H1 (cell line): ENCODE results near the gene CUX1. TPM values are rescaled to one million over a fixed set of nuclear protein-coding genes. Genes with fewer than 3 reads are reported as not detected.

ENCODE experiments used
- CTCF ChIA-PET: fragments of 300-600 bp; sonication (Branson Sonifier 250); formaldehyde crosslinking; loops from one replicate; lab custom pipeline; 2021; ENCODE audit not compliant: partially characterized antibody; lab: Charles Lee
- POLR2A ChIA-PET: fragments of 300-600 bp; sonication (Branson Sonifier 250); formaldehyde crosslinking; loops from one replicate; lab custom pipeline; 2021; ENCODE audit warnings: inconsistent platforms; ENCODE audit not compliant: partially characterized antibody; lab: Charles Lee
- DNase-seq, 2 experiments: peaks; one replicate each; pipeline versions ENCODE4 v3.0.0 to v3.0.0-alpha.2; 2010 to 2022; ENCODE audit warnings: low spot score in 2 of 2, low read depth in 1 of 2, mixed read lengths in 1 of 2
- FAIRE-seq: peaks from 2 replicates; lab custom pipeline; 2011; peaks lifted over from hg19 to GRCh38; lab: Jason Lieb, UNC
- H2AFZ ChIP-seq: 2 replicates; pipeline ENCODE4 v1.8.1; 2012; ENCODE audit warnings: low read length, inconsistent platforms
- H2AK5ac ChIP-seq: 2 replicates; pipeline ENCODE4 v1.6.1; 2013; ENCODE audit warnings: low read depth, low read length
- H2BK120ac ChIP-seq: replicated peaks from 2 replicates; pipeline ENCODE3; 2013; ENCODE audit warnings: low read depth, low read length, inconsistent platforms
- H2BK12ac ChIP-seq: 2 replicates; pipeline ENCODE4 v1.6.1; 2013; ENCODE audit warnings: low read depth, low read length
- H2BK15ac ChIP-seq: 2 replicates; pipeline ENCODE4 v1.6.1; 2013; ENCODE audit warnings: low read length
- H2BK20ac ChIP-seq: 2 replicates; pipeline ENCODE4 v1.6.1; 2013; ENCODE audit warnings: low read length
- H2BK5ac ChIP-seq: 2 replicates; pipeline ENCODE4 v1.6.1; 2013; ENCODE audit warnings: low read depth, low read length
- H3K14ac ChIP-seq: 2 replicates; pipeline ENCODE4 v1.6.1; 2013; ENCODE audit warnings: inconsistent platforms; ENCODE audit not compliant: insufficient read length
- H3K18ac ChIP-seq: 2 replicates; pipeline ENCODE4 v1.6.1; 2013; ENCODE audit warnings: low read length; ENCODE audit errors: extremely low read depth
- H3K23ac ChIP-seq: 2 replicates; pipeline ENCODE4 v1.6.1; 2013; ENCODE audit warnings: inconsistent platforms; ENCODE audit not compliant: insufficient read length
- H3K23me2 ChIP-seq: 2 replicates; pipeline ENCODE4 v1.6.1; 2013; ENCODE audit warnings: low read depth, low read length
- H3K27ac ChIP-seq: 2 replicates; pipeline ENCODE4 v1.6.1; 2011; ENCODE audit warnings: low read depth, low read length, inconsistent platforms
- H3K27me3 ChIP-seq, 4 experiments: replicated peaks in 1 of 4; 1 replicate in 1 of 4; 2 replicates in 3 of 4; pipeline versions ENCODE4 v1.6.1 to v1.8.1; 2011 to 2013; ENCODE audit warnings: low read length in 3 of 4, mild to moderate bottlenecking in 3 of 4, inconsistent platforms in 2 of 4, mixed read lengths in 2 of 4, moderate library complexity in 1 of 4; ENCODE audit not compliant: control insufficient read depth in 3 of 4, insufficient read depth in 3 of 4; ENCODE audit errors: extremely low read depth in 1 of 4
- H3K36me3 ChIP-seq, 4 experiments: 2 replicates each; pipeline versions ENCODE4 v1.6.1 to v1.8.1; 2011 to 2013; ENCODE audit warnings: mild to moderate bottlenecking in 4 of 4, low read length in 3 of 4, moderate library complexity in 2 of 4, control low read depth in 1 of 4, inconsistent platforms in 1 of 4; ENCODE audit not compliant: insufficient read depth in 4 of 4, control insufficient read depth in 2 of 4
- H3K4ac ChIP-seq: replicated peaks from 2 replicates; pipeline ENCODE3; 2013; ENCODE audit warnings: low read length, low read depth, mixed read lengths, inconsistent platforms; ENCODE audit not compliant: insufficient read length
- H3K4me1 ChIP-seq, 4 experiments: replicated peaks in 1 of 4; 1 replicate in 1 of 4; 2 replicates in 3 of 4; pipeline versions ENCODE4 v1.6.1 to v1.8.1; 2011 to 2013; ENCODE audit warnings: low read length in 3 of 4, inconsistent platforms in 2 of 4, mixed read lengths in 1 of 4; ENCODE audit not compliant: insufficient read depth in 4 of 4, control insufficient read depth in 3 of 4
- H3K4me2 ChIP-seq, 2 experiments: 2 replicates each; pipeline versions ENCODE4 v1.6.1 to v1.8.1; 2011 to 2013; ENCODE audit warnings: low read depth in 2 of 2, low read length in 2 of 2, control low read depth in 1 of 2, inconsistent platforms in 1 of 2, mild to moderate bottlenecking in 1 of 2; ENCODE audit not compliant: insufficient read depth in 1 of 2
- H3K4me3 ChIP-seq, 4 experiments: fragments of 200-600, 300-600 bp in 1 of 4; sonication (generic), shearing (Covaris generic), sonication (Bioruptor Twin) in 1 of 4; 2 replicates each; pipeline versions ENCODE4 v1.5.1 to v1.8.1; 2011 to 2016; ENCODE audit warnings: low read length in 4 of 4, low read depth in 3 of 4, control low read depth in 2 of 4, inconsistent platforms in 2 of 4, mild to moderate bottlenecking in 2 of 4, mixed read lengths in 1 of 4, moderate library complexity in 1 of 4; ENCODE audit not compliant: insufficient read depth in 2 of 4; ENCODE audit errors: extremely low read depth in 1 of 4
- H3K56ac ChIP-seq: replicated peaks from 2 replicates; pipeline ENCODE3; 2013; ENCODE audit warnings: low read depth, mild to moderate bottlenecking, mixed read lengths, low read length, inconsistent platforms; ENCODE audit not compliant: insufficient read length
- H3K79me1 ChIP-seq: 2 replicates; pipeline ENCODE4 v1.6.1; 2013; ENCODE audit warnings: low read depth, low read length, control low read depth
- H3K79me2 ChIP-seq, 2 experiments: 2 replicates each; pipeline versions ENCODE4 v1.6.1 to v1.8.1; 2012 to 2013; ENCODE audit warnings: low read length in 2 of 2, mild to moderate bottlenecking in 2 of 2, inconsistent platforms in 1 of 2; ENCODE audit not compliant: insufficient read depth in 2 of 2, control insufficient read depth in 1 of 2
- H3K9ac ChIP-seq, 4 experiments: replicated peaks in 1 of 4; 1 replicate in 1 of 4; 2 replicates in 3 of 4; pipeline versions ENCODE4 v1.6.1 to v1.8.1; 2011 to 2013; ENCODE audit warnings: low read depth in 3 of 4, low read length in 3 of 4, control low read depth in 2 of 4, mild to moderate bottlenecking in 2 of 4, moderate library complexity in 2 of 4, inconsistent platforms in 1 of 4; ENCODE audit errors: extremely low read depth in 1 of 4
- H3K9me3 ChIP-seq, 2 experiments: 2 replicates each; pipeline versions ENCODE4 v1.6.1 to v1.8.1; 2012 to 2013; ENCODE audit warnings: mild to moderate bottlenecking in 2 of 2, moderate library complexity in 2 of 2, control low read depth in 1 of 2, inconsistent platforms in 1 of 2, low read depth in 1 of 2, low read length in 1 of 2, mixed read lengths in 1 of 2; ENCODE audit not compliant: insufficient read depth in 2 of 2
- H4K20me1 ChIP-seq, 2 experiments: replicated peaks in 1 of 2; 2 replicates each; pipeline versions ENCODE3 to v1.8.1; 2011 to 2013; ENCODE audit warnings: inconsistent platforms in 2 of 2, low read length in 2 of 2, mild to moderate bottlenecking in 1 of 2; ENCODE audit not compliant: insufficient read depth in 2 of 2, control insufficient read depth in 1 of 2
- H4K5ac ChIP-seq: 2 replicates; pipeline ENCODE4 v1.6.1; 2013; ENCODE audit warnings: low read length, low read depth, mixed read lengths, inconsistent platforms; ENCODE audit not compliant: insufficient read length
- H4K8ac ChIP-seq: 2 replicates; pipeline ENCODE4 v1.8.0; 2013; ENCODE audit warnings: mild to moderate bottlenecking, moderate library complexity, low read length, inconsistent platforms; ENCODE audit not compliant: insufficient read depth; ENCODE audit errors: extremely low read depth
- H4K91ac ChIP-seq: replicated peaks from 2 replicates; pipeline ENCODE3; 2013; ENCODE audit warnings: low read length, mixed read lengths, inconsistent platforms; ENCODE audit not compliant: insufficient read length
- ASH2L ChIP-seq: fragments of 200-600, 300-600 bp; sonication (generic); IDR thresholded peaks from one replicate; pipeline ENCODE4 v1.7.1; 2017; ENCODE audit warnings: low read length
- KDM1A ChIP-seq: fragments of 200-600, 300-600 bp; sonication (generic); IDR thresholded peaks from 2 replicates; pipeline ENCODE4 v1.7.1; 2016; ENCODE audit warnings: mild to moderate bottlenecking, low read length, borderline replicate concordance
- WGBS, 2 experiments: shearing (Covaris generic) in 1 of 2; methylation state at CpG; one replicate each; pipeline versions ENCODE4 v1.1.6 to v1.1.7; 2013 to 2015; ENCODE audit warnings: low lambda C conversion rate in 2 of 2, mixed read lengths in 2 of 2, inconsistent platforms in 1 of 2, low coverage in 1 of 2, missing lambda C conversion rate in 1 of 2; ENCODE audit not compliant: insufficient replicate concordance in 2 of 2, insufficient coverage in 1 of 2, insufficient read length in 1 of 2; ENCODE audit errors: extremely low coverage in 1 of 2, missing lambda C conversion rate in 1 of 2; 5-methylcytosine and 5-hydroxymethylcytosine counted together
- polyA plus RNA-seq, 7 experiments: library from polyadenylated mRNA; depleted of rRNA in 3 of 7; stranded (reverse) in 5 of 7; unstranded in 2 of 7; fragments of >200 nt in 5 of 7; fragments of 200-250 nt in 2 of 7; gene quantifications; 1 replicate in 5 of 7; 2 replicates in 1 of 7; 4 replicates in 1 of 7; pipeline versions ENCODE4 v1.2.1 to v1.2.3, GENCODE V29; 2011 to 2013; ENCODE audit warnings: missing spikeins in 2 of 7, mixed read lengths in 2 of 7
- total RNA-seq: library from RNA; stranded (reverse); fragmentation: NEBNext Ultra II Directional; extraction: Animal tissue kit (Norgen Biotek cat#: 25700); gene quantifications from 2 replicates; pipeline ENCODE4 v1.2.1, GENCODE V29; 2021
- TF ChIP-seq, protein P1 (sequence below): IDR thresholded peaks from 2 replicates; pipeline ENCODE4 v1.6.1; 2011; ENCODE audit warnings: low read length, improper control_type of control experiment

Gene CUX1
- total and polyA plus RNA-seq, 2 of the 8 experiments (the other 6 are each of a cell fraction or from before 2014, with no cell fraction given): 21.6 to 65.9 TPM

GRCh38 chr7:101971457-101971856 lies 154.0 kb downstream of the CUX1 start:
- no peak overlapping the region for H2BK20ac ChIP-seq
- H4K20me1 ChIP-seq: peaks cover 0 to 3% of the 10 kb centered on the region in 2 experiments
- no peak overlapping the region for H3K14ac ChIP-seq
- H3K27me3 ChIP-seq: no peaks in the 10 kb centered on the region
- no peak overlapping the region for H4K5ac ChIP-seq
- ChIA-PET POLR2A (interaction anchor here (1.1 kb wide), 1 partner anchor 10 kb away, joined by 5 read pairs; no protein-coding TSS in a partner anchor), CTCF (interaction anchor here (0.6 to 1.0 kb wide), 3 partner anchors 15 to 147 kb away, joined by 3 read pairs; no protein-coding TSS in a partner anchor)
- no peak overlapping the region for H4K91ac ChIP-seq
- H3K9ac ChIP-seq: no peak overlapping the region
- peaks cover 5% of the 10 kb centered on the region; the same call in 1 of the 2 replicates for H3K79me1 ChIP-seq
- DNase-seq (no peak), FAIRE-seq (no peak)
- no peak overlapping the region for H2BK12ac ChIP-seq
- no peak overlapping the region for H2BK15ac ChIP-seq
- no peak overlapping the region for H2AFZ ChIP-seq
- H3K23ac ChIP-seq: no peak overlapping the region
- WGBS, 2 experiments: 80% methylated on average over 3 of the region's 3 CpGs; no CpG with 5 or more reads in 1 of the 2 experiments
- no peak overlapping the region for H3K4me3 ChIP-seq
- H3K4ac ChIP-seq: no peak overlapping the region
- H3K18ac ChIP-seq: no peak overlapping the region
- no peak overlapping the region for H2AK5ac ChIP-seq
- H3K79me2 ChIP-seq: peaks cover 0 to 33% of the 10 kb centered on the region in 2 experiments; a peak in 1 of 4 replicates
- no peak overlapping the region for H2BK120ac ChIP-seq
- no peak overlapping the region for H3K27ac ChIP-seq
- H3K4me1 ChIP-seq: peaks cover 0 to 3% (median 0%) of the 10 kb centered on the region in 4 experiments; a peak in 2 of 7 replicates
- H3K56ac ChIP-seq: no peak overlapping the region
- H3K23me2 ChIP-seq: no peaks in the 10 kb centered on the region
- no peak overlapping the region for H2BK5ac ChIP-seq
- no peaks in the 10 kb centered on the region for H3K9me3 ChIP-seq
- H4K8ac ChIP-seq: no peak overlapping the region
- H3K4me2 ChIP-seq: no peak overlapping the region
- TF ChIP-seq, protein P1, sequence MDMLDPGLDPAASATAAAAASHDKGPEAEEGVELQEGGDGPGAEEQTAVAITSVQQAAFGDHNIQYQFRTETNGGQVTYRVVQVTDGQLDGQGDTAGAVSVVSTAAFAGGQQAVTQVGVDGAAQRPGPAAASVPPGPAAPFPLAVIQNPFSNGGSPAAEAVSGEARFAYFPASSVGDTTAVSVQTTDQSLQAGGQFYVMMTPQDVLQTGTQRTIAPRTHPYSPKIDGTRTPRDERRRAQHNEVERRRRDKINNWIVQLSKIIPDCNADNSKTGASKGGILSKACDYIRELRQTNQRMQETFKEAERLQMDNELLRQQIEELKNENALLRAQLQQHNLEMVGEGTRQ: 0 out of 2 replicates have a peak, but pooled peaks have one; percentile 39
- TF ChIP-seq ASH2L: no peak
- TF ChIP-seq KDM1A: peak; percentile 45; the same call in 1 of the 2 replicates
- no peaks in the 10 kb centered on the region for H3K36me3 ChIP-seq
